Nucleus accumbens (tissue), 56 donors: ENCODE results near the gene WDR83.
"Not testable (repeated sequence)": the region's sequence is repeated elsewhere in the genome, so short reads cannot be mapped to it uniquely, and the experiment has no call there.

Experiments
- DNase-seq, 56 donors: peaks; one replicate each; lab custom pipeline; 2025; lab: John Stamatoyannopoulos, UW

The WDR83 gene, protein sequence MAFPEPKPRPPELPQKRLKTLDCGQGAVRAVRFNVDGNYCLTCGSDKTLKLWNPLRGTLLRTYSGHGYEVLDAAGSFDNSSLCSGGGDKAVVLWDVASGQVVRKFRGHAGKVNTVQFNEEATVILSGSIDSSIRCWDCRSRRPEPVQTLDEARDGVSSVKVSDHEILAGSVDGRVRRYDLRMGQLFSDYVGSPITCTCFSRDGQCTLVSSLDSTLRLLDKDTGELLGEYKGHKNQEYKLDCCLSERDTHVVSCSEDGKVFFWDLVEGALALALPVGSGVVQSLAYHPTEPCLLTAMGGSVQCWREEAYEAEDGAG

GRCh38 chr19:12666265-12667048, at the start of gene WDR83, which contains the start of gene MAN2B1:
Gene WDR83 (plus strand): TSS chr19:12666807. CDS start chr19:12669791, 2,984 bp downstream.
Gene MAN2B1 (minus strand): TSS chr19:12666742. CDS start chr19:12666701, 41 bp downstream.
- DNase-seq: peak in 50 of 56 donors; percentile 15 to 84 (median 56)

DNA sequence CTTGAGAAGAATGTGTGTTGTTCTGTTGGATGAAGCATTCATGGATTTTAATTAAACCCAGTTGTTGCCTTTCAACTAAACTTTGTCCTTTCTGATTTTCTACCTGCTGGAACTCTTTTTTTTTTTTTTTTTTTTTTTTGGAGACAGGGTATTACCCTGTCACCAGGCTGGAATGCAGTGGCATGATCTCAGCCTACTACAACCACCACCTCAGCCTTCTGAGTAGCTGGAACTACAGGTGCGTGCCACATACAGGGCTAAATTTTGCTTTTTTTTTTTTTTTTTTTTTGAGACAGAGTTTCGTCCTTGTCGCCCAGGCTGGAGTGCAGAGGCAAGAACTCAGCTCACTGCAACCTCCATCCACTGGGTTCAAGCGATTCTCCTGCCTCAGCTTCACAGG, 49.0 kb upstream of the WDR83 start:
- no peak for DNase-seq

GRCh38 chr19:12621253-12622024, 45.2 kb upstream of the WDR83 start:
- not testable (repeated sequence) for DNase-seq

- no peak for DNase-seq
Measured at GRCh38 chr19:12623361-12624031, 43.1 kb upstream of the WDR83 start.

DNA sequence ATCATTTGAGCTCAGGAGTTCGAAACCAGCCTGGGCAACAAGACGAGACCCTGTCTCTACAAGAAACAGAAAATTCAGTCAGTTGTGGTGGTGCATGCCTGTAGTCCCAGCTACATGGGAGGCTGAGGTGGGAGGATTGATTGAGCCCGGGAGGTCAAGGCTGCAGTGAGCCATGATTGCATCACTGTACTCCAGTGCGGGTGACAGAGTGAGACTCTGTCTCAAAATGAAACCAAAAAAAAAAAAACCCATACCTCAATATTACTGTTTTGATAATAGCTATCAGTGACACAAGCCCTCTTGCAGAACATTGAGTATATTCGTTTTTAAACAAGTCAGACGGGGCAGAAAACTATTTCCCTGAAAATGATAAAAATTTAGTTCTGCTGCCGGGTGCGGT, 39.6 kb upstream of the WDR83 start:
- DNase-seq: no peak

GRCh38 chr19:12628040-12629022, 38.3 kb upstream of the WDR83 start:
- no peak for DNase-seq

GRCh38 chr19:12629215-12629614, 37.4 kb upstream of the WDR83 start:
- DNase-seq: no peak

- no peak for DNase-seq
Measured at GRCh38 chr19:12636631-12637030, 30.0 kb upstream of the WDR83 start.

DNA sequence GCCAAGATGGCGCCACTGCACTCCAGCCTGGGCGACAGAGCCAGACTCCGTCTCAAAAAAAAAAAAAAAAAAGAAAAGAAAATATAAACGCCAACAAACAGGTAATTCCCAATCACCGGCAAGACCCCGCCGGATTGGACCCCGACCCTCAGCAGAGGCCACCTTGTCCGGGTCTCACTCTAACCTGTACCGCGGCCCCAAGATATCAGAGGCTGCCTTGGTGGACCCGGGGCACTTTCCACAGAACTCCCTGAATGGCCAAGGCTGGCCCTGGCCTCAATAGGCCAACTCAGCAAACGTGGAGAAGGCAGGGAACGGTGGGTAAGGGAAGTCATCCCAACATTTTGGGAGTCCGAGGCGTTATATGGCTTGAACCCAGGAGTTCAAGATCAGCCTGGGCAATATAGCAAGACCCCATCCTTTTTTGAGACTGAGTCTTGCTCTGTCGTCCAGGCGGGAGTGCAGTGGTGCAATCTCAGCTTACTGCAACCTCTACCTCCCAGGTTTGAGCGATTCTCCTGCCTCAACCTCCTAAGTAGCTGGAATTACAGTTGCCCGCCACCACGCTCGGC, 27.9 kb upstream of the WDR83 start:
- no peak for DNase-seq

DNA sequence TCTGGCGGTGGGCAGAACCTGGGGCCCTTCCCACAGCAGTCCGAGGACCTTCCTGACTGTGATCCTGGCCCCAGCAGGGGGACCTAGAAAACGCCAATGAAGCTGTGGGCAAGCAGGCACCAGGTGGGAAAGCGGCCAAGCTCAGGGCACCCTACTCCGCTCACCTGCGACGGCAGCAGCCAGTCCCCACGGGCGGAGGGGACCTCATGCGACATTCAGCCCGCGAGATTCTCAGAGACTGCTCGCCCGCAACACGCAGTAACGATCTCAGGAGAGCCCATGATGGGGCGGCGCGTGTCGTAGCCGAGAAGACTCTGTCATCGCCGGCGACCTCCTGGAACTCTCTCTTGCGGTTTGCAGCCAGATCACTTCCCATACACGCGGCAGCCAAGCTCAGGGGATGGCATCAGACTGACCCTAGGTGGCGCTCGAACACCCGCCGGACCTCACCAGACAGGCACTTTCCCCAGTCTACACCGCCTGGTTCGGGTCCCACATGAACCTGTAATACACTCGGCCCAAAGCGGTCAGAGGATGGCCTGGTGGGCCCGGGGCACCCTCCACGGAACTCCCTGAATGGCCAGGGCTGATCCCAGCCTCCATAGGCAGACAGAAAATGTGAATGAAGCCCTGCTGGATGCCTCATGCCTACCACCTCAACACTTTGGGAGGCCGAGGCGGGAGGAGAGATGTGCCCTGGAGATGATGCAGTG, 26.6 kb upstream of the WDR83 start:
- DNase-seq: peak in 50 of 56 donors; percentile 9 to 85 (median 45)

DNA sequence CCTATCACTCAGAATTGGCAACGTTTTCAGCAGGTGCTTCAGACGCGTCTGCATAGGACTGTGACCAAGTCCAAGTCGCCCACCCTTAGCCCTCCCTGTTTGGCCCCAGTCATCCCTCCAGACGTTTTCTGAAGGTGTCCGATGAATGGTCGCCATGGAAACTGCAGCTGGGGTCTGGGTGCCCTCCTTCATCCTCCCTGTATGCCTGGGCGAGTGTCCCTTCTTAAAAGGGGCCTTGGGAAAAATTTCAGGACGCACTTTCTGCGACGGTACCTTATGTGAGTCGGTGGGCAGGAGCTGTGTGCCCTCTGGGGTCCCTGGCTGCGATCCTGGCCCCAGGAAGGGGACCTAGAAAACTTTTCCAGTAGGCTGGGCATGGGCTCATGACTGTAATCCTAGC, 25.2 kb upstream of the WDR83 start:
- DNase-seq: no peak

DNA sequence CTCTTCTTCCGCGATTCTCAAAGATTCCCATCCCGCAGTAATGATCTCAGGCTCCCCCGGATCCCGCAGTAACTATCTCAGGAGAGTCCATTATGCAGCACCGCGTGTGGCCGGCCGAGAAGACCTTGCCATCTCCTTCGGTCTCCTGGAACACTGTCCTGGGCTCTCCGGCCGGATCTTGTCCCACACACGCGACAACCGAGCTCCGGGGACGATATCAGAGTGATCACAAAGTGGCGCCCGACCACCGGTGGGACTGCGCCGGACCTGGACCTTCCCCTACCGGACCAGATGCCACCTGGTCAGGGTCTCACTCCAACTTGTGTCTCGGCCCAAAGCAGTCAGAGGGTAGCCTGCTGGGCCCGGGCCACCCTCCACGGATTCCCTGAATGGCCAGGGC, 24.1 kb upstream of the WDR83 start:
- peak in 1 of 56 donors; percentile 1 for DNase-seq

DNA sequence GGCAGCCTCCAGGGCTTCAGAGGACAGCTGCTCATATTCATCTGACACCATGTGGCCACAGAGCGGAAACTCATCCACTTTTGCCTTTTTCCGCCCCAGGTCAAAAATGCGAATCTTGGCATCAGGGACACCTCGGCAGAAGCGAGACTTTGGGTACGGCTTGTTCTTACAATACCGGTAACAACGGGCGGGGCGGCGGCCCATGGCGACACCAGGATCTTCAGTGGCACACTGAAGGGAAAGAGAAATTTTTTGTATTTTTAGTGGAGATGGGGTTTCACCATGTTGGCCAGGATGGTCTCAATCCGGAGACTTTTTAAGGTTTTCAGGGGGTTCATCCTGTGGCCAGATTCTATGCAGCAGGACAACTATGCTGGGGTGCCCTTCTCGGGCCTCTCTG, 22.9 kb upstream of the WDR83 start:
- not testable (repeated sequence) for DNase-seq

DNA sequence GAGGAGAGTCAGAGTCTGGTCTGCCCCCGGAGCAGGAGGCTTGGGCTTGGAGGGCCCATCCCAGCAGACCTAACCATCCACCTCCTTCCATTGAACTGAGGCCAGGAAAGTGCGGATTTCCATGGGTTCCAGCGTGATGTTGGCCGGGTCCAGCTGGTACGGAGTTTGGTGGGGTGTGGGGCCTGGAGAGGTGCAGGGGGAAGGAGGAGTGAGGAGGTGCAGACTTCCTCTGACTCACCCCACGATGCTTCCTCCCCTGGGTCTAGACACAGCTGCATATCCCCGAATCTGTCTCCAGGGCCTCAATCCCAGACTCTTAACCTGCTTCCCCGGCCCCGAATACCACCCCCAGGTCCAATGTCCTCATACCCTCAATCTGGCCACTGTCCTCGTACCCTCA, 20.1 kb upstream of the WDR83 start:
- DNase-seq: no peak

DNA sequence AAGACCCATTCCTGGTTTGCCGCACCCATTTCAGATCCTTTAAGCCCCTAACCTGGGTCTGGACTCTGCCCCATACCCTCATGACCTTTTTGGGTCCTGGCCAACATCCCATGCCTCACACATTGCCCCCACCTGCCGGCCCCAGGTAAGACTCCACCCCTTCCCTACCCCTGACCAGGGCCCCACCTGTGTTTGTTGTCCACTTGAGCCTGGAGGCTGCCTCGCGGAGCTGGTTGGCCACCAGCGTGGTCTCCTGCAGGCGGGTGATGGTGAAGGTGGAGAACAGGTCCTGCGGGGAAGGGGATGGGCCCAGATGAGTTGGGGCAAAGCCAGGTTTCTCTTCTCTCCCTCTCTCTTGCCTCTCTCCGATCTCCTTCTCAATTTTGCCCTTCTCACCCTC, 19.6 kb upstream of the WDR83 start:
- DNase-seq: no peak

- DNase-seq: peak in 27 of 56 donors; percentile 4 to 78 (median 28)
Measured at GRCh38 chr19:12647490-12648071, 19.0 kb upstream of the WDR83 start.

- no peak for DNase-seq
Measured at GRCh38 chr19:12648088-12648487, 18.5 kb upstream of the WDR83 start.

DNA sequence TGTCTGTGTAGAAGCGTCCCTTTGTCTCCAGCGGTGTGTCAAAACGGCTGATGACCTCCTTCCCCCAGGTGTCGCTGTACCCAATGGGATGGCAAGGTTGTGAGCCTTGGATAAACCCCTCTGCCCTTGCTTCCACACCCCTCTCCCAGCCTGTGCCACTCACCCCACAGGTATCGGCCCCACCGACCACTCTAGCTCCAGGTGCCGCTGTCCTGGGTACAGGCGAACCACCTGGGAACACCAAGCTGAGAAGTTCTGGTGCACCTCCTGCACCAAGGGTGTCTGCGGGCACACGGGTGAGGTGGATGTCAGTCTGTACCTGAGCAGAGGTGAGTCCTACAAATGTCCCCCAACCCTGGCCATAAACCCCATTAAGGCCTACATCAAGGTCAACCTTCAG, 16.7 kb upstream of the WDR83 start:
- no peak for DNase-seq
